ENCODE results near the gene CADM3. TPM values are rescaled to one million over a fixed set of nuclear protein-coding genes. Genes with fewer than 3 reads are reported as not detected.

The CADM3 gene
- total RNA-seq, 5 donors from 2014 or later (not counting 1 experiment from before 2014, with no cell fraction given) = not detected

DNA sequence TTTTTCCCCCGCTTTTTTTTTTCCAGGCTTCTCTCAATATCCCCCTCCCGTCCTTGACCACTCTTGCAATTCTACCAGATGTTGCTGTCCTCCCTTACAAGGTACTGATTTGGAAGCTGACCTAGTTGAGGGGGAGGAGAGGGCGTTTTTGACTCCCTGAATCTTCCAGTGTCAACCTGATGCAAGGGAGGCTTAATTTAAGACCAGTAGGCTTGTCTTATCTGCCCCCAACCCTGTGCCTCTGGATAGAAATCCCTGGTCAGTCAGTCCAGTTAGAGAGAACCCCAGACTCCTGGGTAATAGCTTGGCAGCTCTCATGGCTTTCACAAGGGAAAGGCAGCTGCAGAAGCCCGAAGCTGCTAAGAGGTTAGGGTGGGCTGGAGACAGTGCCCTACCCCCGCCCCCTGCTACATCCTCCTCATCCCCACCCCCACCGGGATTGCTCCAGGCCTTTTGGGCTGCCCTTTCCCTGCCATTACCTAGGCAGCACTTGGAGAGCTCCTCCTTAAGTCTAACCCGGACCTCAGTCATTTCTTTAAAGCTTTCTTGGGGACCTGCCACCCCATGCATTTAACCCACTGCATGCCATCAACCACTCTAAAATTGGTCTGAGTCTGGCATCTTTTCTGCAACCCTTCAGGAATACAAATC lies 36.9 kb downstream of the CADM3 start:
- no peaks in the 10 kb centered on the region for H3K9me3 Mint-ChIP-seq
- H3K27ac ChIP-seq (ENCODE audit: low read length) = no peak overlapping the region
- H3K36me3 ChIP-seq (ENCODE audit: control insufficient read depth in 2 of 2, extremely low read depth in 1 of 2, insufficient read depth in 1 of 2, low read length in 1 of 2) = no peaks in the 10 kb centered on the region
- H3K4me3 Mint-ChIP-seq = no peak overlapping the region
- ATAC-seq (replicated peaks in 1 of 4) (no peak), DNase-seq (no peak)
- H3K4me1 Mint-ChIP-seq = peaks cover 0 to 2% (median 2%) of the 10 kb centered on the region in 3 donors
- no peaks in the 10 kb centered on the region for H3K4me1 ChIP-seq (ENCODE audit: control insufficient read depth in 1 of 2, extremely low read depth in 1 of 2, insufficient read depth in 2 of 2, low read length in 2 of 2)
- H3K4me3 ChIP-seq (ENCODE audit: control insufficient read depth in 1 of 2, extremely low read depth in 1 of 2, low read length in 1 of 2) = no peak overlapping the region
- H3K27me3 Mint-ChIP-seq = peaks cover 58 to 80% of the 10 kb centered on the region in 2 donors
- ChIA-PET CTCF (interaction anchor here (0.6 to 1.3 kb wide), 4 partner anchors 10 to 121 kb away, joined by 3 read pairs; no protein-coding TSS in a partner anchor), POLR2A (no interaction called here)
- no peak overlapping the region for H3K27ac Mint-ChIP-seq
- H3K9me3 ChIP-seq = no peaks in the 10 kb centered on the region
- peaks cover 0 to 45% of the 10 kb centered on the region in 2 experiments for H3K27me3 ChIP-seq (replicated peaks in 1 of 2; ENCODE audit: control insufficient read depth in 2 of 2, extremely low read depth in 1 of 2, insufficient read depth in 2 of 2, low read length in 1 of 2)
- 4% methylated on average over 3 of the region's 7 CpGs for WGBS (ENCODE audit: insufficient coverage)
- no peaks in the 10 kb centered on the region for H3K36me3 Mint-ChIP-seq

DNA sequence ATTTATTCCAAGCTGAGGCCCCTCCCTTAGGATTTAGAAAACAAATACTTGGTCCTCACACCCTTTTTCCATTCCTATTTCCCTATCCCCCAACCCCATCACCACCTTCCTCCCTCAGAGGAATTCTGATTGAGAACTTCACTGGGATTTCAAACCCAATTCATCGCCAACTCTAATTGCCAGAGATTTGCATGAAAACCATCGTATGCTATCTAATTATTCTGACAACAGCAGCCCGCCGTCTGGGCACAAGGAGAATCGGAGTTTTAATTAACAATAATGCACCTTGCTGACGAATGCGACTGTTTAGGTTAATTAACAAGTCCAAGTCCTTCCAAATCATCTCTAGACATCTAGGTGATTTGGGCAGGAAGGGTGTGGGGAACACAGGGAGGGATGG lies 37.6 kb downstream of the CADM3 start:
- H3K4me3 Mint-ChIP-seq = no peak overlapping the region
- WGBS (ENCODE audit: insufficient coverage) = 89% methylated on average over 4 of the region's 7 CpGs
- no peaks in the 10 kb centered on the region for H3K9me3 Mint-ChIP-seq
- no peaks in the 10 kb centered on the region for H3K36me3 Mint-ChIP-seq
- H3K27me3 Mint-ChIP-seq = peaks cover 60 to 83% of the 10 kb centered on the region in 2 donors
- H3K27ac ChIP-seq (ENCODE audit: low read length) = no peak overlapping the region
- no peak overlapping the region for H3K27ac Mint-ChIP-seq
- H3K36me3 ChIP-seq (ENCODE audit: control insufficient read depth in 2 of 2, extremely low read depth in 1 of 2, insufficient read depth in 1 of 2, low read length in 1 of 2) = no peaks in the 10 kb centered on the region
- no peak overlapping the region for H3K4me3 ChIP-seq (ENCODE audit: control insufficient read depth in 1 of 2, extremely low read depth in 1 of 2, low read length in 1 of 2)
- peaks cover 0 to 37% of the 10 kb centered on the region in 2 experiments for H3K27me3 ChIP-seq (replicated peaks in 1 of 2; ENCODE audit: control insufficient read depth in 2 of 2, extremely low read depth in 1 of 2, insufficient read depth in 2 of 2, low read length in 1 of 2)
- ChIA-PET POLR2A (no interaction called here), CTCF (interaction anchor here (0.7 to 1.3 kb wide), 5 partner anchors 11 to 1045 kb away, joined by 3 to 5 read pairs (median 3); no protein-coding TSS in a partner anchor)
- H3K9me3 ChIP-seq = no peaks in the 10 kb centered on the region
- H3K4me1 Mint-ChIP-seq = peaks cover 0 to 2% (median 2%) of the 10 kb centered on the region in 3 donors
- no peak for DNase-seq
- no peaks in the 10 kb centered on the region for H3K4me1 ChIP-seq (ENCODE audit: control insufficient read depth in 1 of 2, extremely low read depth in 1 of 2, insufficient read depth in 2 of 2, low read length in 2 of 2)
- no peak for ATAC-seq (replicated peaks in 1 of 4)

DNA sequence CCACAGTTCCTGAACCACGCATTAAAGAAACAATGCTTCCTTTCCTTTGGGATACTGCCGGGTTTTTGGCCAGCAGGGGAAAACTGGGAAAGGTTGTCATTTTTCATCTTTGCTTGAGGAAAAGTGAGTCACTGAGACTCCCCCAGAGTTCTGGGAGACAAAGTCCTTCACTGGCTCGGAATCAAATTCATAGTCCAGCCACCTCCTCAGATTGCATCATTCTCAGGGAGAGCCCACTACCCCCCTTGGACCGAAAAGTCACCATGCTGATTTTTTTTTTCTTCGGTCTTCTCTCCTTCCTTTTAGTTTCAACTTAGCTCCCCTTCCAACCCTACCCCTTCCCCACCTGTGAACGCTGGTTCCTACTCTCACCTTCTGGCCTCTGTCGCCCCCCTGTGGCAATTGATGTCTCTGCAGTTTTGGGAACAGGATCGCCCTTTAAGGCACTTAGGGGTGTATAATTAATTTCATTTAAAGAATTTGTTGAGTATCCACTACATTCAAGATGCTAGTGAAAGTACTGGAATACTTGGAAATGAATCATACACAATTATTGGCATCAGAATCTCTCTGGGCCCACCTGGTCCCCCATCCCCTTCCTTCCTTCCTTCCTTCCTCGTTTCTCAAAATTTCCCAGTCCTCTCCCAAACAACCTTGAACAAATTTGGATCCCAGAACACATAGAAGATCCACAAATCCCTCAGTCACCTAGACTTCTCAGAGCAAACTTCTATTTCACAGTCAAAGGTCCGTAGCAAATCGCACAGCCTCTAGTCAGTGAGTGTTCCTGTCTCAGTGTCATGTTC lies 40.1 kb downstream of the CADM3 start:
- Histone ChIP-seq H3K4me3 (ENCODE audit: control insufficient read depth in 1 of 2, extremely low read depth in 1 of 2, low read length in 1 of 2) (no peak overlapping the region), H3K9me3 (no peaks in the 10 kb centered on the region), H3K36me3 (ENCODE audit: control insufficient read depth in 2 of 2, extremely low read depth in 1 of 2, insufficient read depth in 1 of 2, low read length in 1 of 2) (no peaks in the 10 kb centered on the region), H3K27me3 (replicated peaks in 1 of 2; ENCODE audit: control insufficient read depth in 2 of 2, extremely low read depth in 1 of 2, insufficient read depth in 2 of 2, low read length in 1 of 2) (peaks cover 2 to 20% of the 10 kb centered on the region in 2 experiments), H3K4me1 (ENCODE audit: control insufficient read depth in 1 of 2, extremely low read depth in 1 of 2, insufficient read depth in 2 of 2, low read length in 2 of 2) (no peaks in the 10 kb centered on the region), H3K27ac (ENCODE audit: low read length) (no peak overlapping the region)
- no peaks in the 10 kb centered on the region for H3K36me3 Mint-ChIP-seq
- peak in 28 of 35 experiments; percentile 5 to 61 (median 30) for DNase-seq
- peaks cover 56 to 71% of the 10 kb centered on the region in 2 donors for H3K27me3 Mint-ChIP-seq
- no peak overlapping the region for H3K27ac Mint-ChIP-seq
- WGBS (ENCODE audit: insufficient coverage) = 34% methylated on average over 4 of the region's 11 CpGs
- H3K9me3 Mint-ChIP-seq = no peaks in the 10 kb centered on the region
- ChIA-PET POLR2A (no interaction called here), CTCF (interaction anchor here (0.6 to 1.5 kb wide), 8 partner anchors 10 to 677 kb away, joined by 3 read pairs; no protein-coding TSS in a partner anchor)
- peaks cover 0 to 3% (median 2%) of the 10 kb centered on the region in 3 donors for H3K4me1 Mint-ChIP-seq
- no peak overlapping the region for H3K4me3 Mint-ChIP-seq
- no peak for ATAC-seq (replicated peaks in 1 of 4)

DNA sequence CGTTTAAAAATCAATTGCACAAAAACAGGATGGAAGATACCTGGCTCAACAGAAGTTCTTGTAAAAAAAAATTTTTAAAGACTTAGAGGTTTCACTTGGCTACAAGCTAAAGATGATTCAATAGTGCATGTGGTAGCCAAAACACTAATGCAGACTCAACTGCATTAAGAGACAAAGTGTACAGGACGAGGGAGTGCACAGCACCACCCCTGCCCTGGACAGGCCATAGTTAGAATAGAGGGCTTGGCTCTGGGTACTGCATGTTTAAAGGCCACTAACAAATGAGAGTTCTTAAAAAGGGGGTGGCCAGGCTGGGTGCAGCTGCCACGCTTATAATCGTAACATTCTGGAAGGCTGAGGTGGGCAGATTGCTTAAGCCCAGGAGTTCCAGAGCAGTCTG lies 41.2 kb downstream of the CADM3 start:
- no peak overlapping the region for H3K27ac ChIP-seq (ENCODE audit: low read length)
- Mint-ChIP-seq H3K36me3 (no peaks in the 10 kb centered on the region), H3K27ac (no peak overlapping the region), H3K4me3 (no peak overlapping the region), H3K27me3 (peaks cover 57 to 63% of the 10 kb centered on the region in 2 donors), H3K9me3 (no peaks in the 10 kb centered on the region), H3K4me1 (peaks cover 0 to 3% (median 2%) of the 10 kb centered on the region in 3 donors)
- no peaks in the 10 kb centered on the region for H3K36me3 ChIP-seq (ENCODE audit: control insufficient read depth in 2 of 2, extremely low read depth in 1 of 2, insufficient read depth in 1 of 2, low read length in 1 of 2)
- no peaks in the 10 kb centered on the region for H3K9me3 ChIP-seq
- POLR2A ChIA-PET = no interaction called here
- H3K4me1 ChIP-seq (ENCODE audit: control insufficient read depth in 1 of 2, extremely low read depth in 1 of 2, insufficient read depth in 2 of 2, low read length in 2 of 2) = no peaks in the 10 kb centered on the region
- CTCF ChIA-PET = interaction anchor here (0.8 to 1.9 kb wide), 2 partner anchors 52 to 80 kb away, joined by 4 to 11 read pairs; no protein-coding TSS in a partner anchor
- DNase-seq (no peak), ATAC-seq (replicated peaks in 1 of 4) (no peak)
- H3K4me3 ChIP-seq (ENCODE audit: control insufficient read depth in 1 of 2, extremely low read depth in 1 of 2, low read length in 1 of 2) = no peak overlapping the region
- whole genome bisulfite sequencing (ENCODE audit: insufficient coverage) = 100% methylated on average over 1 of the region's 4 CpGs
- peaks cover 2 to 21% of the 10 kb centered on the region in 2 experiments for H3K27me3 ChIP-seq (replicated peaks in 1 of 2; ENCODE audit: control insufficient read depth in 2 of 2, extremely low read depth in 1 of 2, insufficient read depth in 2 of 2, low read length in 1 of 2)

DNA sequence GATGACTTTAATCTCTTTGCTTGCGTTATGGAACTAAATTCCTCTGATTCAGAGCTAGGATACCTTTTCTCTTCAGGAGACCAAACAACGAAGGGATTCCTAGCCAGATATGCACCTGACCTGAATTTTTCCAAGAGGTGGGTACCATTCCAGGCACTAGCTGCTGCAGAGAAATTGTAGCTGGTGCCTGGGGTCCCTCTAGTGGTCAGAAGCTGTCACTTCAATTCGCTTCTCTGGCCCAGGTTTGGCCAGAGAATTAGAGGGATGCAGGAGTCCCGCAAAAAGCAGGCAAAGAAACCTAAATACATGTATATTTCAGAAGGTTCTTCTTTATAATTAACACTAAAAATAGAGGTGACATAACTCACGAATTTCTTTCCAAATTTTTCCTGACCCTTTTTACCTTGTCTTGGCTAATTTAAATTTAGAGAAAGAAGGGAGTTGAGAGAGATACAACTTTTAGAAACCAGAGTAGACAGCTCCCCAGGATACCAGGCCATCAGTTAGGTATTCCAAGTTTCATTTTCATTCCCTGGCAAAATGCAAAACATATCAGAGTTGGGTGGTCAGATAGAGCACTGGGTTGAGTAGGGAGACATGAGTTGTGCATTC lies 42.8 kb downstream of the CADM3 start:
- H3K9me3 Mint-ChIP-seq = no peaks in the 10 kb centered on the region
- peaks cover 46 to 55% of the 10 kb centered on the region in 2 donors for H3K27me3 Mint-ChIP-seq
- Histone ChIP-seq H3K4me3 (ENCODE audit: control insufficient read depth in 1 of 2, extremely low read depth in 1 of 2, low read length in 1 of 2) (no peak overlapping the region), H3K9me3 (no peaks in the 10 kb centered on the region), H3K27me3 (replicated peaks in 1 of 2; ENCODE audit: control insufficient read depth in 2 of 2, extremely low read depth in 1 of 2, insufficient read depth in 2 of 2, low read length in 1 of 2) (peaks cover 2 to 23% of the 10 kb centered on the region in 2 experiments), H3K4me1 (ENCODE audit: control insufficient read depth in 1 of 2, extremely low read depth in 1 of 2, insufficient read depth in 2 of 2, low read length in 2 of 2) (no peaks in the 10 kb centered on the region), H3K27ac (ENCODE audit: low read length) (no peak overlapping the region), H3K36me3 (ENCODE audit: control insufficient read depth in 2 of 2, extremely low read depth in 1 of 2, insufficient read depth in 1 of 2, low read length in 1 of 2) (no peaks in the 10 kb centered on the region)
- ChIA-PET CTCF (interaction anchor here (0.5 to 2.2 kb wide), 14 partner anchors 8 to 1011 kb away, joined by 3 to 11 read pairs (median 4); no protein-coding TSS in a partner anchor), POLR2A (no interaction called here)
- peaks cover 0 to 3% (median 0%) of the 10 kb centered on the region in 3 donors for H3K4me1 Mint-ChIP-seq
- WGBS (ENCODE audit: insufficient coverage) = 0% methylated on average over 1 of the region's 5 CpGs
- ATAC-seq (replicated peaks in 1 of 4) (peak in 1 of 4 experiments; percentile 54), DNase-seq (peak in 16 of 35 experiments; percentile 4 to 57 (median 18))
- no peak overlapping the region for H3K4me3 Mint-ChIP-seq
- no peak overlapping the region for H3K27ac Mint-ChIP-seq
- no peaks in the 10 kb centered on the region for H3K36me3 Mint-ChIP-seq
